PC-3 (cell line): ENCODE results near the gene ASXL1.

ENCODE experiments used
- EZH2 ChIP-seq: fragments of 300-600 bp; sonication (generic); IDR thresholded peaks from one replicate; pipeline ENCODE4 v1.6.1; 2017; ENCODE audit warnings: antibody characterized with exemption, mild to moderate bottlenecking, low read length; ENCODE audit not compliant: unreplicated experiment
- TF ChIP-seq, protein P1 (sequence below): fragments of 300-600 bp; sonication (generic); conservative IDR thresholded peaks from 2 replicates; pipeline ENCODE4 v1.5.1; 2017; ENCODE audit warnings: antibody characterized with exemption, low read depth, mild to moderate bottlenecking, low read length

DNA sequence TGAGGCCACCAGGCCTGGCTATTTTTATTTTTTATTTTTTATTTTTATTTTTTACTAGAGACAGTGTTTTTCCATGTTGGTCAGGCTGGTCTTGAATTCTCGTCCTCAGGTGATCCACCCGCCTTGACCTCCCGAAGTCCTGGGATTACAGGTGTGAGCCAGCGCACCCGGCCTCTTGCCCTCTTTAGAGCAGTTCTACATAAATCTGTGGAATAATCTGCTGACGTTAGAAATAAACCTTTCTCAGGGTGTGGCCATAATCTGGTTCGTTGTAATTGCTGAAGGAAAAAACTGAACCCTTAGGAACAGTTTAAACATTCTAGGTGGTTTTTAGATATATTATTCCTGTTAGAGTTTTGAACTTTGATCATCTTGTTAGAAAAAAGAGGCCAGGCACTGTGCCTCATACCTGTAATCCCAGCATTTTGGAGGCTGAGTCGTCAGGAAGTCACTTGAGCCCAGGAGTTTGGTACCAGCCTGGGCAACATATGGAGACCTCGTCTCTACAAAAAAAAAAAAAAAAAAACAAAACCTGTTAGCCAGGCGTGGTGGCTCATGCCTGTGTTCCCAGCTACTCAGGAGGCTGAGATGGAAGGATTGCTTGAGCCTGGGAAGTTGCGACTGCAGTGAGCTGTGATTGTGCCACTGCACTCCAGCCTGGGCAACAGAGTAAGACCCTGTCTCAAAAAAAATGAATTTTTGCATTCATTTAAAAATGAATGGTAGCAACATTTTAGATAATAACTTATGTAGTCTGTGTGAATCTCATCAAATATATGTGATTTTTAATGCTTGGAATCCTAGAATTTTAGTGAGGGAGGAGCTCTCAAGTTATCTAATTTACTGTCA is 24.2 kb downstream of the ASXL1 start:
- TF ChIP-seq, protein P1, sequence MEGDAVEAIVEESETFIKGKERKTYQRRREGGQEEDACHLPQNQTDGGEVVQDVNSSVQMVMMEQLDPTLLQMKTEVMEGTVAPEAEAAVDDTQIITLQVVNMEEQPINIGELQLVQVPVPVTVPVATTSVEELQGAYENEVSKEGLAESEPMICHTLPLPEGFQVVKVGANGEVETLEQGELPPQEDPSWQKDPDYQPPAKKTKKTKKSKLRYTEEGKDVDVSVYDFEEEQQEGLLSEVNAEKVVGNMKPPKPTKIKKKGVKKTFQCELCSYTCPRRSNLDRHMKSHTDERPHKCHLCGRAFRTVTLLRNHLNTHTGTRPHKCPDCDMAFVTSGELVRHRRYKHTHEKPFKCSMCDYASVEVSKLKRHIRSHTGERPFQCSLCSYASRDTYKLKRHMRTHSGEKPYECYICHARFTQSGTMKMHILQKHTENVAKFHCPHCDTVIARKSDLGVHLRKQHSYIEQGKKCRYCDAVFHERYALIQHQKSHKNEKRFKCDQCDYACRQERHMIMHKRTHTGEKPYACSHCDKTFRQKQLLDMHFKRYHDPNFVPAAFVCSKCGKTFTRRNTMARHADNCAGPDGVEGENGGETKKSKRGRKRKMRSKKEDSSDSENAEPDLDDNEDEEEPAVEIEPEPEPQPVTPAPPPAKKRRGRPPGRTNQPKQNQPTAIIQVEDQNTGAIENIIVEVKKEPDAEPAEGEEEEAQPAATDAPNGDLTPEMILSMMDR = no peak
- TF ChIP-seq EZH2 = no peak
